OCI-LY1 (cell line): Measurements from ENCODE around the gene SLC12A4.

Experiments used
- CTCF ChIP-seq: fragments of 200-600 bp; sonication (generic), shearing (Covaris generic); IDR thresholded peaks from 2 replicates; pipeline ENCODE4 v1.5.1; 2017; ENCODE audit warnings: mild to moderate bottlenecking, antibody characterized with exemption, low read length, moderate library complexity, mixed read lengths
- EZH2 ChIP-seq: fragments of 200-600 bp; sonication (generic), shearing (Covaris generic); IDR thresholded peaks from 2 replicates; pipeline ENCODE4 v1.8.0; 2017; ENCODE audit warnings: borderline replicate concordance, mixed run types, mild to moderate bottlenecking, antibody characterized with exemption, low read length, moderate library complexity, mixed read lengths

GRCh38 chr16:67901734-67902133 lies 66.7 kb downstream of the SLC12A4 start:
- no peak for TF ChIP-seq CTCF
- TF ChIP-seq EZH2: no peak
